ENCODE measurements around the gene POU4F2.

The POU4F2 gene

DNA sequence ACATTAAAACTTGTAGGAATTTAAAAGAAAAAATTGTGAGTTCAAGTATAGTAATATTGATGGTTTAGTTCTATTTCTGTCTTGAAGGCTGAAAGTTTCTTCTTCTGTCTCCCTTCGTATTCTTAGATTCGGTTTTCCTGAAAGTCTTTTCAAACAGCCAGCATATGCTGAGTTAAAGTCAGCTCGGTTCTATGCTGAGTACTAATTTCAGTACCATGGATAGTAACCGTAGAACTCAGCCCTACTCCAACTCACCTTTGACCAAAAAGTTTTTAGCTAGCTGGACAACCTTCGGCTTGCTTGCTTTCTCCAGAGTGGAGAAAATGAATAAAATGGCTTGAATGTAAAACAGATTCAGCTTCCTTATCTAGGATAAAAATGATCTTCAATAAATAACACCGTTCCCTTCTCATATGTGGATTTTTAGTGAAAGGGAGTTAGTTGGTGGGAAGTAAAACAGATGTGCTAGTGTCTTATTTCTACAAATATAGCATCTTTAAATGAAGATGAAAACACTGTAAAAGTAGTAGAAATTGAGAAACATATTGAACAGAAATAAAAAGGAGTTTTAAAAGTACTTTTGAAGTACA, 5.2 kb downstream of the POU4F2 start:
- DNase-seq (ENCODE audit: low spot score) = no peak
- Histone ChIP-seq H3K27ac (no peak overlapping the region), H3K4me3 (no peak overlapping the region)
- TF ChIP-seq, protein P1, sequence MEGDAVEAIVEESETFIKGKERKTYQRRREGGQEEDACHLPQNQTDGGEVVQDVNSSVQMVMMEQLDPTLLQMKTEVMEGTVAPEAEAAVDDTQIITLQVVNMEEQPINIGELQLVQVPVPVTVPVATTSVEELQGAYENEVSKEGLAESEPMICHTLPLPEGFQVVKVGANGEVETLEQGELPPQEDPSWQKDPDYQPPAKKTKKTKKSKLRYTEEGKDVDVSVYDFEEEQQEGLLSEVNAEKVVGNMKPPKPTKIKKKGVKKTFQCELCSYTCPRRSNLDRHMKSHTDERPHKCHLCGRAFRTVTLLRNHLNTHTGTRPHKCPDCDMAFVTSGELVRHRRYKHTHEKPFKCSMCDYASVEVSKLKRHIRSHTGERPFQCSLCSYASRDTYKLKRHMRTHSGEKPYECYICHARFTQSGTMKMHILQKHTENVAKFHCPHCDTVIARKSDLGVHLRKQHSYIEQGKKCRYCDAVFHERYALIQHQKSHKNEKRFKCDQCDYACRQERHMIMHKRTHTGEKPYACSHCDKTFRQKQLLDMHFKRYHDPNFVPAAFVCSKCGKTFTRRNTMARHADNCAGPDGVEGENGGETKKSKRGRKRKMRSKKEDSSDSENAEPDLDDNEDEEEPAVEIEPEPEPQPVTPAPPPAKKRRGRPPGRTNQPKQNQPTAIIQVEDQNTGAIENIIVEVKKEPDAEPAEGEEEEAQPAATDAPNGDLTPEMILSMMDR (IDR thresholded peaks at IDR 0.05) = no peak

DNA sequence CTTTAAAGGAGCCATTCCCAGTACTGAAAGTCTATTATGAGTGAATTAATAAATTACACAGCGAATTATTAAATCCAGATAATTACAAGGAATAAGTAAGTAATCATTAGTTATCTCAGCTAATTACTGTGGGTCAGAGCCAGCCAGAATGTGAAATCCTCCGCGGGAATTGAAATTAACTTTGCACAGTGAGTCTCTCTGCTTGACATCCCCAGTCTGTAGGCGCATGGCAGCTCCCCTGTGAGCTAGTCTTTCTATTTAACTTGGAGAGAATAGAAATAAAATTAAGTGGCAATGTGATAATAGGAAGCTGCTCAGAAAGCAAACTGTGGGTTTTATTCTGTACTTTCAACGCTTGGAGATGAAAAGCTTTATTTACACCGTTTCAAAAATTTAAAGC, 7.2 kb downstream of the POU4F2 start:
- no peak for DNase-seq (ENCODE audit: low spot score)
- no peak overlapping the region for H3K27ac ChIP-seq
- TF ChIP-seq, protein P1 (IDR thresholded peaks at IDR 0.05) = no peak

GRCh38 chr4:146646593-146647325, 8.1 kb downstream of the POU4F2 start:
- Histone ChIP-seq H3K4me3 (no peak overlapping the region), H3K27ac (no peak overlapping the region)
- DNase-seq (ENCODE audit: low spot score) = no peak
- TF ChIP-seq, protein P1 (IDR thresholded peaks at IDR 0.05) = no peak

More for the DNA sequence above, 7.2 kb downstream of the POU4F2 start:
- H3K4me3 ChIP-seq = no peak overlapping the region

- no peak for DNase-seq (ENCODE audit: low spot score)
- TF ChIP-seq, protein P1 (IDR thresholded peaks at IDR 0.05) = no peak
- Histone ChIP-seq H3K4me3 (no peak overlapping the region), H3K27ac (no peak overlapping the region)
These were observed 9.1 kb downstream of the POU4F2 start for GRCh38 chr4:146647615-146648460.

DNA sequence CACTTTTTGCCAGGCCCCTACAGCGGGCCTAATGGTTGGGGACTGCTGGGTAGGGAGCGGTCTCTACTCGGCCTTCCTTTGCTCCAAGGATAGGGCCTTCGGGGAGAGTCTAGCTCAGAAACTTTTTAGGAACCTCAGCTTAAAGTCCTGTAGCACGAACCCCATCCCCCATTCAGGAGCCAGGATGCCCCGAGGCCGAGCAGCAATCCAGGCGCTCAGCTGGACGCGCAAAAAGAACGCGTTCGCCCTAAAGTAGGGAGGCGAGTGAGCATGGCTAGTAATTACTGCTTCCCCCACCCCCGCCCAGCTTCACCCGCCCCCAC, 9.7 kb downstream of the POU4F2 start:
- no peak for DNase-seq (ENCODE audit: low spot score)
- Histone ChIP-seq H3K27ac (no peak overlapping the region), H3K4me3 (no peak overlapping the region)
- TF ChIP-seq, protein P1 (IDR thresholded peaks at IDR 0.05) = no peak

GRCh38 chr4:146649232-146649631, 10.5 kb downstream of the POU4F2 start:
- TF ChIP-seq, protein P1 (IDR thresholded peaks at IDR 0.05) = no peak
- Histone ChIP-seq H3K27ac (no peak overlapping the region), H3K4me3 (no peak overlapping the region)
- DNase-seq (ENCODE audit: low spot score) = no peak
